Large intestine (tissue), 3 donors: ENCODE results near the gene STK10. TPM values are rescaled to one million over a fixed set of nuclear protein-coding genes. Genes with fewer than 3 reads are reported as not detected.

Source experiments
- DNase-seq, 2 donors: peaks; one replicate each; pipeline versions ENCODE4 v3.0.0 to v3.0.0-alpha.2; 2013
- H3K27ac ChIP-seq: one replicate; pipeline ENCODE4 v1.5.1; 2013; ENCODE audit warnings: low read length
- H3K27me3 ChIP-seq: 2 replicates; pipeline ENCODE4 v1.6.1; 2013; ENCODE audit warnings: low read length; ENCODE audit not compliant: control insufficient read depth, insufficient read depth
- H3K36me3 ChIP-seq: 2 replicates; pipeline ENCODE4 v1.6.1; 2013; ENCODE audit warnings: low read length; ENCODE audit not compliant: control insufficient read depth, insufficient read depth
- H3K4me1 ChIP-seq: one replicate; pipeline ENCODE4 v1.6.1; 2013; ENCODE audit warnings: low read length; ENCODE audit not compliant: control insufficient read depth, insufficient read depth
- H3K4me3 ChIP-seq: one replicate; pipeline ENCODE4 v1.5.1; 2013; ENCODE audit warnings: low read length
- H3K9me3 ChIP-seq: one replicate; pipeline ENCODE4 v1.6.1; 2013; ENCODE audit warnings: mild to moderate bottlenecking, low read depth, low read length, moderate library complexity; ENCODE audit not compliant: control insufficient read depth
- WGBS: methylation state at CpG from one replicate; pipeline ENCODE4 v1.1.5; 2013; ENCODE audit warnings: low lambda C conversion rate; ENCODE audit not compliant: insufficient coverage; 5-methylcytosine and 5-hydroxymethylcytosine counted together
- polyA plus RNA-seq: library from polyadenylated mRNA; unstranded; fragments of 120-200 nt; gene quantifications from one replicate; pipeline ENCODE4 v1.2.1, GENCODE V29; 2013

Gene STK10
- polyA plus RNA-seq, 1 donor = 10.6 TPM

DNA sequence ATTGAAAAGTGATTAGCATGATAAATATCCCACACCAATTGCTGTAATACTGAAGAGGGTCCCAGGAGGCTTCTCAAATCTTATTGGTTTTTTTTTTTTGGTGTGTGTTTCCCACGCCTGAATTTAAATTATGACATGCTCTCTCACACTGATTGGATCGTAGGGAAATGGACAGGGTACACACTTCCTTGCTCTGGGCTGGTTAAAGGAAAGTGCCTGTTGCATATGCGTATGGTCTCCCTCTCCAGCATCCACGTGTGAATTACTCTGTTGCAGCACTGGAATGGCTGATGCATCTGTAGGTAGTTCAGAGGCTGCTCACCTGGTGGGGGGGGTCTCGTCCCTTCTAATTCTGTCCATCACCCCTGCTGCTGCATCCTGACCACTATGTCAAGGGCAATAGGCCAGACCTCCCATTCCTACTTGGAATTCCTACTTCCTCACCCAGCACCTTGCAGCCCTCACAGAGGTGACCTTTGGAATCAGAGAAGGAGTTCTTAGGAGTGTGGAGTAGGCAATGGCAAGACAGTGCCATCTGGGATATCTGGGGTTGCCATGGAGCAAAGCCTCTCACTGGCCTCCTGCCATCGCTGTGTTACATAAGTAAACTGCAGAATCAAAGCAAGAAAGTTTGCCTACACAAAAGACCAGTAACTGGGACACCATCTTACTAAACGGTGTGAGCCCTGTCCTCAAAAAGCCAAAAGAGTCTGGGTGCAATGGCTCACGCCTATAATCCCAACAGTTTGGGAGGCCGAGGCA is 110.2 kb downstream of the STK10 start:
- Histone ChIP-seq H3K36me3 (peaks cover 18% of the 10 kb centered on the region), H3K9me3 (no peaks in the 10 kb centered on the region), H3K27me3 (no peaks in the 10 kb centered on the region), H3K4me1 (no peaks in the 10 kb centered on the region), H3K4me3 (no peak overlapping the region), H3K27ac (no peak overlapping the region)
- no CpG with 5 or more reads among the region's 9 CpGs for whole genome bisulfite sequencing
- DNase-seq = peak; percentile 24 to 68

DNA sequence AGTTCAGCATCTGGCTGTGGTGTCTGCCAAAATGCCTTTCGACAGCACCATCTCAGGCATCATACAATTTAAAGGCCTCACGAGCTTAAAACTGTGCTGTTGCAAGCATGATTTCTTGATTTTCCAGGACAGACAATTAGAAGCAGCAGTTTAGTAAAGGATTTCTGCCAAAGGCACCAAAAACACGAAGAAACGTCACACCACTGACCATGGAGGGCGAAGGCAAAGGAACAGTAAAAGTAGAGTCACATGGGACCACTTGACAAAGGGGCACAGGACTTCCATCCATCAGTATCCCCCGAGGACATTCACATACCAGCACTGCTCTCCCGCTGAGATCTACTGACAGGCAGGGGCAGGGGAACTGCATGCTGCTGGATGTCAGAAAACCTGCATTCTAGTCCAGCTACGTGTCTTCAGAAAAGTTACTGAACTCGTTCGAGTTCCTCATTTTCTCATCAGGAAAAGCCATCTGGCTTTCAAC is 111.2 kb downstream of the STK10 start:
- Histone ChIP-seq H3K27me3 (no peaks in the 10 kb centered on the region), H3K4me3 (no peak overlapping the region), H3K27ac (no peak overlapping the region), H3K4me1 (no peaks in the 10 kb centered on the region), H3K36me3 (peaks cover 7% of the 10 kb centered on the region), H3K9me3 (no peaks in the 10 kb centered on the region)
- no CpG with 5 or more reads among the region's 10 CpGs for WGBS
- no peak for DNase-seq

DNA sequence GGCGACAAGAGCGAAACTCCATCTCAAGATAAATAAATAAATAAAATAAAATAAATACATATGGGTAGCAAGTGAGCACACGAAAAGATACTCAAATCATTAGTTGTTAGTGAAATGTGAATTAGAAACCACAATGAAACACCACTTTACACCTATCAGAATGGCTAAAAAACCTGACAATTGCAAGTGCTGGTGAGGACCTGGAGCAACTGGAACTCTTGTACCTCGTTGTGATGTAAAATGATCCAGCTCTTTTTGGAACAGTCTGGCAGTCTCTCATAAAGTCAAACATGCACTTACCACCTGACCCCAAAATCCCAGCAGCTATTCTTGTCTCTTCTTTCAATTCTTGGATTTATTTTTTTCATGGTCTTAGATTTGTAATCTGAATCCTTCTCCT is 112.4 kb downstream of the STK10 start:
- whole genome bisulfite sequencing = no CpG with 5 or more reads among the region's 4 CpGs
- Histone ChIP-seq H3K4me3 (no peak overlapping the region), H3K27ac (no peak overlapping the region), H3K4me1 (no peaks in the 10 kb centered on the region), H3K27me3 (no peaks in the 10 kb centered on the region), H3K36me3 (peaks cover 3% of the 10 kb centered on the region), H3K9me3 (no peaks in the 10 kb centered on the region)
- DNase-seq = no peak

GRCh38 chr5:172074896-172075295 is 113.1 kb downstream of the STK10 start:
- Histone ChIP-seq H3K27ac (no peak overlapping the region), H3K36me3 (peaks cover 3% of the 10 kb centered on the region), H3K4me1 (no peaks in the 10 kb centered on the region), H3K4me3 (no peak overlapping the region), H3K27me3 (no peaks in the 10 kb centered on the region), H3K9me3 (no peaks in the 10 kb centered on the region)
- no peak for DNase-seq
- WGBS = no CpG with 5 or more reads among the region's 3 CpGs

- Histone ChIP-seq H3K27ac (no peak overlapping the region), H3K36me3 (no peaks in the 10 kb centered on the region)
- 63% methylated on average over 1 of the region's 3 CpGs for WGBS
Observed at GRCh38 chr5:172071309-172071875, 116.6 kb downstream of the STK10 start.

GRCh38 chr5:172065431-172066065 is 122.5 kb downstream of the STK10 start:
- no peaks in the 10 kb centered on the region for H3K9me3 ChIP-seq
- H3K4me1 ChIP-seq = no peaks in the 10 kb centered on the region
- WGBS = no CpG with 5 or more reads among the region's 7 CpGs
- H3K27me3 ChIP-seq = no peaks in the 10 kb centered on the region
- DNase-seq = no peak
- no peak overlapping the region for H3K4me3 ChIP-seq
- H3K27ac ChIP-seq = no peak overlapping the region
- peaks cover 24% of the 10 kb centered on the region for H3K36me3 ChIP-seq

More at GRCh38 chr5:172071309-172071875, 116.6 kb downstream of the STK10 start:
- Histone ChIP-seq H3K9me3 (no peaks in the 10 kb centered on the region), H3K4me3 (no peak overlapping the region), H3K27me3 (no peaks in the 10 kb centered on the region), H3K4me1 (no peaks in the 10 kb centered on the region)
- no peak for DNase-seq

DNA sequence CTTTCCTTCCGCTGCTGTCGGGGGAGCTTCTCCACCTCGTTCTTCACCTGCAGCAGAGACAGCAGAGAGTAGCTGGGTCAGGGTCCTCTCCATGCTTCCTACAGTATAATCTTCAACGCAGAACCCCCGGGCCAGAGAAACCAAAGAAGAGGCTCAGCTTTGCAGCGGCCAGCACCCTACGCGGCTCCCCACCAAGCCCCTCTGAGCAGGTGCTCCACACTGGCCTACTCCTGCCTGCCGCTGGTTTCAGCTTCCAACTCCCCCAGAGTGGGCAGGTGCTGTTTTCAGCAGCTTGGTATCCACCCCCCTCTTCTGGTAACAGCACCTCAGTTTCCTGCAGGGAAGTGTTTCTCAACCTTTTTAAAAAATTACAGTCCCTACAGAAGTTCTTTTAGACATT is 123.3 kb downstream of the STK10 start:
- Histone ChIP-seq H3K4me3 (no peak overlapping the region), H3K27ac (no peak overlapping the region), H3K4me1 (no peaks in the 10 kb centered on the region), H3K27me3 (no peaks in the 10 kb centered on the region), H3K9me3 (no peaks in the 10 kb centered on the region), H3K36me3 (peaks cover 32% of the 10 kb centered on the region)
- DNase-seq = no peak
- WGBS = 83% methylated on average over 1 of the region's 9 CpGs

GRCh38 chr5:172064358-172064757 is 123.7 kb downstream of the STK10 start:
- no peak overlapping the region for H3K27ac ChIP-seq
- no CpG with 5 or more reads among the region's 5 CpGs for WGBS
- no peak overlapping the region for H3K4me3 ChIP-seq
- DNase-seq = no peak
- H3K9me3 ChIP-seq = no peaks in the 10 kb centered on the region
- no peaks in the 10 kb centered on the region for H3K4me1 ChIP-seq
- H3K27me3 ChIP-seq = no peaks in the 10 kb centered on the region
- H3K36me3 ChIP-seq = peaks cover 32% of the 10 kb centered on the region

GRCh38 chr5:172063463-172064235 is 124.4 kb downstream of the STK10 start:
- Histone ChIP-seq H3K4me3 (no peak overlapping the region), H3K9me3 (no peaks in the 10 kb centered on the region), H3K27me3 (no peaks in the 10 kb centered on the region), H3K4me1 (no peaks in the 10 kb centered on the region), H3K36me3 (peaks cover 32% of the 10 kb centered on the region), H3K27ac (no peak overlapping the region)
- no peak for DNase-seq
- WGBS = 83% methylated on average over 1 of the region's 15 CpGs

DNA sequence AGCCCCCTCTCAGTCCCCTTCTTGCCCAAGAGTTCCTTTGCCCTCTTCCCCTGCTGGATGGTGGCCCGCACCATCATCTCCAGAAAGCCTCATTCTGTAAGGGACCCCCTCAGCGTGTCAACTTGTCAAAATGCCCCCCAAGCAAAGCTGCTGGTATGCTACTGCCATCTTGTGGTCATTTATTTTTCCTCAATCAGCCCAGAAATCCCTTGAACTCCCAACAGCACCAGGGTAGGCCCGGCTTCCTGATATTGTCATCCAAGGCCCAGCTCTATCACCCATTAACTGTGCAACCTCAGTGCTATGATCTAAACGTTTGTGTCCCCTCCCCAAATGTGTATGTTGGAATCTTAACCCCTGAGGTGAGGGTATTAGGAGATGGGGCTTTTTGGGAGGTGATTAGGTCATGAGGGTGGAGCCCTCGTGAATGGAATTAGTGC is 128.3 kb downstream of the STK10 start:
- WGBS = no CpG with 5 or more reads among the region's 5 CpGs
- no peak overlapping the region for H3K4me3 ChIP-seq
- H3K36me3 ChIP-seq = peaks cover 37% of the 10 kb centered on the region
- H3K9me3 ChIP-seq = no peaks in the 10 kb centered on the region
- H3K4me1 ChIP-seq = no peaks in the 10 kb centered on the region
- no peak overlapping the region for H3K27ac ChIP-seq
- no peaks in the 10 kb centered on the region for H3K27me3 ChIP-seq
- no peak for DNase-seq
